ENCODE measurements around the gene POLD2.
"Not testable (repeated sequence)": the region's sequence is repeated elsewhere in the genome, so short reads cannot be mapped to it uniquely, and the experiment has no call there.

POLD2 gene

GRCh38 chr7:44132039-44132438, 8.7 kb upstream of the POLD2 start:
- Histone ChIP-seq H3K4me1 (ENCODE audit: insufficient read depth, insufficient read length) (peaks cover 17% of the 10 kb centered on the region), H3K27me3 (ENCODE audit: insufficient read depth, insufficient read length) (no peaks in the 10 kb centered on the region), H3K36me3 (ENCODE audit: insufficient read depth, insufficient read length, low read length) (no peaks in the 10 kb centered on the region), H3K4me3 (ENCODE audit: insufficient read length, low read depth) (no peak overlapping the region), H3K9me3 (ENCODE audit: insufficient read depth, low read length) (peaks cover 8% of the 10 kb centered on the region; the same call in 1 of the 2 replicates), H3K9ac (ENCODE audit: insufficient read length, low read depth) (peak overlapping the region; percentile 6)
- TF ChIP-seq YY1 (IDR thresholded peaks at IDR 0.05; ENCODE audit: insufficient read depth, insufficient read length) (no peak), SUZ12 (IDR thresholded peaks at IDR 0.05; ENCODE audit: extremely low read depth, insufficient read depth, insufficient read length) (no peak), ZNF274 (IDR thresholded peaks at IDR 0.05; ENCODE audit: low read depth, low read length) (no peak)
- no peak for DNase-seq (ENCODE audit: low read depth, low spot score)

GRCh38 chr7:44131173-44132029, 8.1 kb upstream of the POLD2 start:
- Histone ChIP-seq H3K4me3 (ENCODE audit: insufficient read length, low read depth) (no peak overlapping the region), H3K9ac (ENCODE audit: insufficient read length, low read depth) (no peak overlapping the region), H3K36me3 (ENCODE audit: insufficient read depth, insufficient read length, low read length) (no peaks in the 10 kb centered on the region), H3K27me3 (ENCODE audit: insufficient read depth, insufficient read length) (no peaks in the 10 kb centered on the region), H3K9me3 (ENCODE audit: insufficient read depth, low read length) (peaks cover 13% of the 10 kb centered on the region; the same call in 1 of the 2 replicates), H3K4me1 (ENCODE audit: insufficient read depth, insufficient read length) (peaks cover 17% of the 10 kb centered on the region)
- TF ChIP-seq SUZ12 (IDR thresholded peaks at IDR 0.05; ENCODE audit: extremely low read depth, insufficient read depth, insufficient read length) (no peak), YY1 (IDR thresholded peaks at IDR 0.05; ENCODE audit: insufficient read depth, insufficient read length) (no peak), ZNF274 (IDR thresholded peaks at IDR 0.05; ENCODE audit: low read depth, low read length) (no peak)
- DNase-seq (ENCODE audit: low read depth, low spot score): peak; percentile 44

DNA sequence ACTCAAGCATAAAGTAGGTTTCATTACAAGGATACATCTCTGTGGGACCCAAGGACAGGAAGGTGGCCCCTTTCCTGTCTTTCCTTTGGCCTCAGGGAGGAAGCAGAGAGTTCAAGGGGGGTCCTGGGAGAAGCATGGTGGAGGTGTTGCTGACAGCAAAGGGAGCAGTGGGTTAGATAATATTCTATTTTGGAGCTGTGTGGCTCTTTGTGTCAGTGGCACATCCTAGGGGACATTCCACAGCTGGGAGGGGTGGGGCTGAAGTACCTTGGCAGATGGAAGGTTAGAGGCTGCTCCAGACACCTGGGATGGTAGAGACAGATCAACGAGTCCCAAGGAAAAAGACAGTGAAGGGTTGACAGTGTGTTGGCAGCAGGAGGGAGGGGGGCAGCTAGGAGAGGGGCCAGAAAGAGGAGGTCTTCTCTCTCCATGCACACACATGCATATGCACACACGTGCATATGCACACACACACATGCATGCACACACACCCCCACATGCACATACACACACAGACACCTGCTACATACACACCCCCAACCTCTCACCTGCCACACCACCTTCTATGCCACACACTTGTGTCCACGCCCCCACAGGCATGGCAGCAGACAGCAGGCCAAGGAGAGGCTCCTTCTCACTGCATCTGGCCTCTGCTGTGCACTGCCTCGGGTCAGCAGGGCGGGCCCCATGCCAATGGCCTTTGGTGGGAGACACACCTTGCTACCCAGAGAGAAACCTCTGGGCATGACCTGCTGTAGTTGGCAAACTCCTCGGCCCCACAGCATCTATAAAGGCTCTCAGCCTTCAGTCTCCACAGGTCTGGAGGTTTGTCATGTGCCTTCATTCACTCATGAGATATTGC, 5.6 kb upstream of the POLD2 start:
- Histone ChIP-seq H3K9ac (ENCODE audit: insufficient read length, low read depth) (no peak overlapping the region), H3K27me3 (ENCODE audit: insufficient read depth, insufficient read length) (peaks cover 6% of the 10 kb centered on the region), H3K36me3 (ENCODE audit: insufficient read depth, insufficient read length, low read length) (no peaks in the 10 kb centered on the region), H3K9me3 (ENCODE audit: insufficient read depth, low read length) (peaks cover 13% of the 10 kb centered on the region; the same call in 1 of the 2 replicates), H3K4me3 (ENCODE audit: insufficient read length, low read depth) (no peak overlapping the region), H3K4me1 (ENCODE audit: insufficient read depth, insufficient read length) (peaks cover 17% of the 10 kb centered on the region)
- no peak for DNase-seq (ENCODE audit: low read depth, low spot score)
- TF ChIP-seq SUZ12 (IDR thresholded peaks at IDR 0.05; ENCODE audit: extremely low read depth, insufficient read depth, insufficient read length): no peak
- TF ChIP-seq YY1 (IDR thresholded peaks at IDR 0.05; ENCODE audit: insufficient read depth, insufficient read length): no peak
- TF ChIP-seq ZNF274 (IDR thresholded peaks at IDR 0.05; ENCODE audit: low read depth, low read length): no peak

DNA sequence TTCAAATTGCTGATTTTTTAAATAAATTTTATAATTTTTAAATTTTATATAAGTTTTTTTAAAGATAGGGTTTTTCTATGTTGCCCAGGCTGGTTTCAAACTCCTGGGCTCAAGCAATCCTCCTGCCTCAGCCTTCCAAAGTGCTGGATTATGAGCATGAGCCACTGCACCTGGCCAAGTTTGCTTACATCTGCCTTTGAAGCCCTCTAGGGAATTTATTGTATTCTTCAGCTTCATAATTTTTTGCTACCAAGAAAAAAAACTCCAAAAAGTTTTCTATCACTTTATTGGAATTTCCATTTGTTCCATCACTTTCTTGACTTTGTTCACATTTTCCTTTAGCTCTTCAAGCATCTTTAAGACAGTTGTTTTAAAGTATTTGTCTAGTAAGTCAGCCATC, 3.8 kb upstream of the POLD2 start:
- no peak overlapping the region for H3K9ac ChIP-seq (ENCODE audit: insufficient read length, low read depth)
- peaks cover 14% of the 10 kb centered on the region for H3K4me1 ChIP-seq (ENCODE audit: insufficient read depth, insufficient read length)
- peaks cover 13% of the 10 kb centered on the region; the same call in 1 of the 2 replicates for H3K9me3 ChIP-seq (ENCODE audit: insufficient read depth, low read length)
- H3K4me3 ChIP-seq (ENCODE audit: insufficient read length, low read depth): no peak overlapping the region
- peaks cover 1% of the 10 kb centered on the region for H3K36me3 ChIP-seq (ENCODE audit: insufficient read depth, insufficient read length, low read length)
- H3K27me3 ChIP-seq (ENCODE audit: insufficient read depth, insufficient read length): peaks cover 6% of the 10 kb centered on the region
- no peak for DNase-seq (ENCODE audit: low read depth, low spot score)
- no peak for TF ChIP-seq ZNF274 (IDR thresholded peaks at IDR 0.05; ENCODE audit: low read depth, low read length)
- no peak for TF ChIP-seq SUZ12 (IDR thresholded peaks at IDR 0.05; ENCODE audit: extremely low read depth, insufficient read depth, insufficient read length)
- no peak for TF ChIP-seq YY1 (IDR thresholded peaks at IDR 0.05; ENCODE audit: insufficient read depth, insufficient read length)

DNA sequence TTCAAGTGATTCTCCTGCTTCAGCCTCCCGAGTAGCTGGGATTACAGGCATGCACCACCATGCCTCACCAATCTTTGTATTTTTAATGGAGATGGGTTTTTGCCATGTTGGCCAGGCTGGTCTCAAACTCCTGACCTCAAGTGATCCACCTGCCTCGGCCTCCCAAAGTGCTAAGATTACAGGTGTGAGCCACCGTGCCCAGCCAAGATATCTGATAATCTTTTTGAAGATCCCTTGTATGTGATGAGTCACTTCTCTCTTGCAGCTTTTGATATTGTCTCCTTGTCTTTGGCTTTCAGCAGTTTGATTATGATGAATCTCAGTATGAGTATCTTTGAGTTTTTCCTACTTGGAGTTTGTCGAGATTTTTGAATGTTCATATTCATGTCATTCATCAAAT, 3.2 kb upstream of the POLD2 start:
- not testable (repeated sequence) for H3K36me3 ChIP-seq (ENCODE audit: insufficient read depth, insufficient read length, low read length); H3K4me3 ChIP-seq (ENCODE audit: insufficient read length, low read depth); DNase-seq (ENCODE audit: low read depth, low spot score); H3K27me3 ChIP-seq (ENCODE audit: insufficient read depth, insufficient read length); H3K9ac ChIP-seq (ENCODE audit: insufficient read length, low read depth)
- peaks cover 14% of the 10 kb centered on the region for H3K4me1 ChIP-seq (ENCODE audit: insufficient read depth, insufficient read length)
- peaks cover 13% of the 10 kb centered on the region; the same call in 1 of the 2 replicates for H3K9me3 ChIP-seq (ENCODE audit: insufficient read depth, low read length)

GRCh38 chr7:44124822-44125202, 1.5 kb upstream of the POLD2 start:
- Histone ChIP-seq H3K27me3 (ENCODE audit: insufficient read depth, insufficient read length) (peaks cover 6% of the 10 kb centered on the region), H3K9me3 (ENCODE audit: insufficient read depth, low read length) (peaks cover 13% of the 10 kb centered on the region; the same call in 1 of the 2 replicates), H3K4me3 (ENCODE audit: insufficient read length, low read depth) (no peak overlapping the region), H3K4me1 (ENCODE audit: insufficient read depth, insufficient read length) (peaks cover 6% of the 10 kb centered on the region), H3K9ac (ENCODE audit: insufficient read length, low read depth) (no peak overlapping the region), H3K36me3 (ENCODE audit: insufficient read depth, insufficient read length, low read length) (peaks cover 23% of the 10 kb centered on the region)
- no peak for TF ChIP-seq YY1 (IDR thresholded peaks at IDR 0.05; ENCODE audit: insufficient read depth, insufficient read length)
- TF ChIP-seq ZNF274 (IDR thresholded peaks at IDR 0.05; ENCODE audit: low read depth, low read length): no peak
- no peak for TF ChIP-seq SUZ12 (IDR thresholded peaks at IDR 0.05; ENCODE audit: extremely low read depth, insufficient read depth, insufficient read length)
- DNase-seq (ENCODE audit: low read depth, low spot score): no peak

DNA sequence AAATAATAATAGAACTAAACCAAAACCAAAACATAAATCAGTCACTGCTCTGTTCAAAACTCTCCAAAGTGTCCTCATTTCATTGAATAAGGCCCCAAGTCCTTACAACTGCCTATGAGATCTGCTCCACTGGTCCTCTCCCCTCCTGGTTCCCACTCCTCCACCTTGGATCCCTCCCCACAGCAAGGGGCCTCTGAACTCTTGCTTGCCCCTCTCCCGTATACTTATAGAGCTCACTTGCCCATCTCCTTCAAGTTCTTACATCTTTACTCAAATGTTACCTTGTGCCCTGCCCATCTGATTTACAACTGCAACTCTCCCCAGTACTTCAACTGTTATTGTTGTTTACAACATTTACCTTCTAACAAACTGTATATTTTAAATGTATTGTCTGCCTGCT, 819 bp downstream of the POLD2 start:
- DNase-seq (ENCODE audit: low read depth, low spot score): no peak
- Histone ChIP-seq H3K4me1 (ENCODE audit: insufficient read depth, insufficient read length) (peaks cover 6% of the 10 kb centered on the region), H3K36me3 (ENCODE audit: insufficient read depth, insufficient read length, low read length) (peaks cover 42% of the 10 kb centered on the region), H3K27me3 (ENCODE audit: insufficient read depth, insufficient read length) (peaks cover 6% of the 10 kb centered on the region), H3K4me3 (ENCODE audit: insufficient read length, low read depth) (peak overlapping the region; percentile 94), H3K9me3 (ENCODE audit: insufficient read depth, low read length) (peaks cover 10% of the 10 kb centered on the region; the same call in 1 of the 2 replicates), H3K9ac (ENCODE audit: insufficient read length, low read depth) (peak overlapping the region; percentile 97)
- no peak for TF ChIP-seq ZNF274 (IDR thresholded peaks at IDR 0.05; ENCODE audit: low read depth, low read length)
- no peak for TF ChIP-seq YY1 (IDR thresholded peaks at IDR 0.05; ENCODE audit: insufficient read depth, insufficient read length)
- TF ChIP-seq SUZ12 (IDR thresholded peaks at IDR 0.05; ENCODE audit: extremely low read depth, insufficient read depth, insufficient read length): no peak

All from NT2/D1 (cell line).